ENCODE results near the gene ELSPBP1. TPM values are rescaled to one million over a fixed set of nuclear protein-coding genes. Genes with fewer than 3 reads are reported as not detected.
"Not testable (repeated sequence)": the region's sequence is repeated elsewhere in the genome, so short reads cannot be mapped to it uniquely, and the experiment has no call there.

The ELSPBP1 gene
- total RNA-seq = not detected

- intact Hi-C loops (cut with DNase I; ENCODE audit: low total_unique reads) = no loop called here
- Histone ChIP-seq H3K9me3 (no peaks in the 10 kb centered on the region), H3K4me1 (no peaks in the 10 kb centered on the region), H3K36me3 (no peaks in the 10 kb centered on the region), H3K27me3 (no peaks in the 10 kb centered on the region), H3K27ac (no peak within 1 kb of the TSS), H3K4me3 (no peak within 1 kb of the TSS)
- TF ChIP-seq, protein P1, sequence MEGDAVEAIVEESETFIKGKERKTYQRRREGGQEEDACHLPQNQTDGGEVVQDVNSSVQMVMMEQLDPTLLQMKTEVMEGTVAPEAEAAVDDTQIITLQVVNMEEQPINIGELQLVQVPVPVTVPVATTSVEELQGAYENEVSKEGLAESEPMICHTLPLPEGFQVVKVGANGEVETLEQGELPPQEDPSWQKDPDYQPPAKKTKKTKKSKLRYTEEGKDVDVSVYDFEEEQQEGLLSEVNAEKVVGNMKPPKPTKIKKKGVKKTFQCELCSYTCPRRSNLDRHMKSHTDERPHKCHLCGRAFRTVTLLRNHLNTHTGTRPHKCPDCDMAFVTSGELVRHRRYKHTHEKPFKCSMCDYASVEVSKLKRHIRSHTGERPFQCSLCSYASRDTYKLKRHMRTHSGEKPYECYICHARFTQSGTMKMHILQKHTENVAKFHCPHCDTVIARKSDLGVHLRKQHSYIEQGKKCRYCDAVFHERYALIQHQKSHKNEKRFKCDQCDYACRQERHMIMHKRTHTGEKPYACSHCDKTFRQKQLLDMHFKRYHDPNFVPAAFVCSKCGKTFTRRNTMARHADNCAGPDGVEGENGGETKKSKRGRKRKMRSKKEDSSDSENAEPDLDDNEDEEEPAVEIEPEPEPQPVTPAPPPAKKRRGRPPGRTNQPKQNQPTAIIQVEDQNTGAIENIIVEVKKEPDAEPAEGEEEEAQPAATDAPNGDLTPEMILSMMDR (IDR thresholded peaks at IDR 0.05) = no peak
- TF ChIP-seq POLR2A (IDR thresholded peaks at IDR 0.05) = no peak
- no peak for DNase-seq
Measured at GRCh38 chr19:47994209-47994802, at the start of gene ELSPBP1. TSS of gene ELSPBP1 (plus strand) at chr19:47994632. CDS start at chr19:48008668, 14,036 bp downstream.

DNA sequence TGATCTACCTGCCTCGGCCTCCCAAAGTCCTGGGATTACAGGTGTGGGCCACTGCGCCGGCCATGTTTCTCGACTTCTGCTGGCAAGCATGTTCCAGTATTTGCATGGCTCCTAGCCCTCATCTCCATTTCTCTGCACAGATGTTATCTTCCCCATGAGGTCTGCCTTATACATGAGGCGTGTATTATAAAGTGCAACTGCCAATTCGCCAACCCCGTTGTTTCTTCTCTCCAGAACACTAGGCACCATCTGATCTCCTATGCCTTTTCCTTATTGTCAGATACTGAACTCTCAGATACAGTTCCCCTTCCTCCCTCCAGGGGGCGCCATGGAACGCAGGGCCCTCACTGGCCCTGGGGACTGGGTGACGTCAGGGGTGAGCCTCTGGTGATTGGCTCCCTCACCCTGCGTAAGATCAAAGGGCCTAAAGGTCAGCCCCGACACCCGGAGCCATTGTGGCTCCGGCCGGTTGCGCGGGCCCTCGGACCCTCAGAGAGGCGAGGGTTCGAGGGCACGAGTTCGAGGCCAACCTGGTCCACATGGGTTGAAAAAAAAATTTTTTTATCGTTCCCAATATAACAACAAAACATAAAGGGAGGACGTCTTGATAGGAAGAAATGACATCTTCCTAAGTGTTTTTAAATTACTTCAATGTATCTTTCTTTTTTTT is 44.4 kb upstream of the ELSPBP1 start:
- H3K36me3 ChIP-seq; H3K27me3 ChIP-seq; H3K4me1 ChIP-seq; H3K4me3 ChIP-seq; H3K27ac ChIP-seq; intact Hi-C loops (cut with DNase I; ENCODE audit: low total_unique reads); H3K9me3 ChIP-seq: not testable (repeated sequence)
- peak; percentile 20 to 23 for DNase-seq

DNA sequence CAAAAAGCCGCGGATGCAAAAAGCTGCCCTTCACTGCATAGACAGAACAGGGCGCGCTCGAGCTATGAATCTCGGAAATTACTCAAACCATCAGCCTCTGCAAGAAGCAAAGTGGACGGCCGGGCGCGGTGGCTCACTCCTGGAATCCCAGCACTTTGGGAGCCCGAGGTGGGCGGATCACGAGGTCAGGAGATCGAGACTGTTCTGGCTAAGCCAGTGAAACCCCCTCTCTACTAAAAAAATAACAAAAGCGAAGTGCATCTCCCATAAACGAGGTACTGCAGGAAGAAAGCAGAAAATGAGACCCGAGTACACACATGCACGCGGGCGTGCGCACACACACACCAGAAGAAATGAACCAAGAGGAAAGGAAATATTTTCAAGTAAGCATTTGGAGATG is 42.3 kb upstream of the ELSPBP1 start:
- H3K4me1 ChIP-seq; intact Hi-C loops (cut with DNase I; ENCODE audit: low total_unique reads); H3K27ac ChIP-seq; H3K27me3 ChIP-seq; H3K36me3 ChIP-seq; H3K9me3 ChIP-seq; H3K4me3 ChIP-seq; DNase-seq: not testable (repeated sequence)

DNA sequence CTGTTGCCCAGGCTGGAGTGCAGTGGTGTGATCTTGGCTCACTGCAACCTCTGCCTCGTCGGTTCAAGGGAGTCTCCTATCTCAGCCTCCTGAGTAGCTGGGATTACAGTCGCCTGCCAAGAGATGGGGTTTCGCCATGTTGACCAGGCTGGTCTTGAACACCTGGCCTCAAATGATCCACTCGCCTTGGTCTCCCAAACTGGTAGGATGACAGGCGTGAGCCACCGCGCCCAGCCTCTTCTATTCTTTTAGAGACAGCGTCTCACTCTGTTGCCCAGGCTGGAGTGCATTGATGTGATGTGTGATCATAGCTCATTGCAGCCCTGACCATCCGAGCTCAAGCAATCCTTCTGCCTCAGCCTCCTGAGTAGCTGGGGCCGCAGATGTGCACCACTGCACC is 38.5 kb upstream of the ELSPBP1 start:
- H3K9me3 ChIP-seq; intact Hi-C loops (cut with DNase I; ENCODE audit: low total_unique reads): not testable (repeated sequence)

GRCh38 chr19:47973529-47973928 is 20.9 kb upstream of the ELSPBP1 start:
- no peak overlapping the region for H3K27ac ChIP-seq
- H3K27me3 ChIP-seq = peaks cover 0 to 2% of the 10 kb centered on the region in 2 donors
- no peak overlapping the region for H3K4me3 ChIP-seq
- H3K36me3 ChIP-seq = no peaks in the 10 kb centered on the region
- DNase-seq = no peak
- no peak for TF ChIP-seq POLR2A (IDR thresholded peaks at IDR 0.05)
- TF ChIP-seq, protein P1 (IDR thresholded peaks at IDR 0.05) = no peak
- H3K9me3 ChIP-seq = no peaks in the 10 kb centered on the region
- intact Hi-C loops (cut with DNase I; ENCODE audit: low total_unique reads) = no loop called here
- H3K4me1 ChIP-seq = no peaks in the 10 kb centered on the region

More for the DNA sequence above, 38.5 kb upstream of the ELSPBP1 start:
- H3K27me3 ChIP-seq, H3K4me3 ChIP-seq, H3K36me3 ChIP-seq, H3K4me1 ChIP-seq, H3K27ac ChIP-seq: not testable (repeated sequence)
- peak; percentile 22 to 28 for DNase-seq

DNA sequence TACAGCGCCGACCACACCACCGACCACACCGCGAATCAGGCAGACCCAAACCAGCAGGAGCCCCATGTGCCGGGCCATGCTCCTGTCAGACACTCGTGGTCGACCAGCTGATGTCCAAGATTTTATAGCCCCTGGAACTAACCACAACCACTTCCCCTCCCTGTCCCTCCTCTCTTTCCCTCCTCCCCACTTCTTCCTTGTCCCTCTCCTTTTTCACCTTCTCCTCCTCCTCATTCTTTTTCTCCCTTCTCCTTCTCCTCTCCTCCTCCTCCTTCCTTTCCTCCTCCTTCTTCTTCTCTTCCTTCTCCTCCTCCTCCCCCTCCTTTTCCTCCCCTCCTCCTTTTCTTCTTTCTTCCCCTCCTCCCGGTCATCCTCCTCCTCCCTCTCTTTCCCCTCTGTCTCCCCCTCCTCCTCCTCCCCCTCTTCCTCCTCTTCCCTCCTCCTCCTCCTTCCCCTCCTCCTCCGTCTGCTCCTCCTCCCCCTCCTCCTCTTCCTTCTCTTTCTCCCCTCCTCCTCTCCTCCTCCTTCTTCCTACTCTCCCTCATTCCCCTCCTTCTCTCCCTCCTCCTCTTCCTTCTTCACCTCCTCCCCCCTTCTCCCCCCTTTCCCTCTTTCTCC is 3.1 kb upstream of the ELSPBP1 start:
- no peaks in the 10 kb centered on the region for H3K36me3 ChIP-seq
- no peak overlapping the region for H3K4me3 ChIP-seq
- TF ChIP-seq, protein P1 (IDR thresholded peaks at IDR 0.05) = no peak
- no peak for TF ChIP-seq POLR2A (IDR thresholded peaks at IDR 0.05)
- H3K27ac ChIP-seq = no peak overlapping the region
- intact Hi-C loops (cut with DNase I; ENCODE audit: low total_unique reads) = no loop called here
- DNase-seq = no peak
- no peaks in the 10 kb centered on the region for H3K27me3 ChIP-seq
- no peaks in the 10 kb centered on the region for H3K9me3 ChIP-seq
- H3K4me1 ChIP-seq = no peaks in the 10 kb centered on the region
